IMR-90 (cell line): ENCODE results near the gene GPR152. TPM values are rescaled to one million over a fixed set of nuclear protein-coding genes. Genes with fewer than 3 reads are reported as not detected.

Experiments
- ATAC-seq: fragments of 200-7000 bp; cut with Tn5 transposase; 2 replicates; pipeline ENCODE4 v1.9.1; 2020; ENCODE audit warnings: low read depth, mild to moderate bottlenecking, moderate library complexity
- BruUV-seq: library from RNA; stranded (reverse); fragments of 400-500 nt; replicated peaks from 2 replicates; lab custom pipeline; 2021; lab: Mats Ljungman, UMichigan
- CTCF ChIA-PET: fragments of 300-600 bp; formaldehyde crosslinking; extraction: SDS; loops from one replicate; lab custom pipeline; 2021; ENCODE audit warnings: antibody characterized with exemption; lab: Yijun Ruan, JAX
- POLR2A ChIA-PET: fragments of 300-600 bp; sonication (Branson Sonifier 250); formaldehyde crosslinking; loops from one replicate; lab custom pipeline; 2022; ENCODE audit warnings: antibody characterized with exemption; ENCODE audit not compliant: unreplicated experiment; lab: Charles Lee
- DNase-seq: peaks from one replicate; pipeline ENCODE4 v3.0.0; 2013
- H2AFZ ChIP-seq: replicated peaks from 2 replicates; pipeline ENCODE3; 2013; ENCODE audit warnings: low read length, mild to moderate bottlenecking; ENCODE audit not compliant: poor library complexity
- H2AK5ac ChIP-seq: 2 replicates; pipeline ENCODE4 v1.6.1; 2013; ENCODE audit warnings: low read depth, low read length, inconsistent platforms
- H2AK9ac ChIP-seq: replicated peaks from 2 replicates; pipeline ENCODE3; 2013; ENCODE audit warnings: mild to moderate bottlenecking, low read depth, low read length, moderate library complexity; ENCODE audit not compliant: poor library complexity
- H2BK120ac ChIP-seq: 2 replicates; pipeline ENCODE4 v1.6.1; 2013; ENCODE audit warnings: low read depth, low read length, inconsistent platforms
- H2BK15ac ChIP-seq: 3 replicates; pipeline ENCODE4 v1.6.1; 2013; ENCODE audit warnings: low read depth, low read length, inconsistent platforms
- H2BK20ac ChIP-seq: 2 replicates; pipeline ENCODE4 v1.6.1; 2013; ENCODE audit warnings: low read depth, mild to moderate bottlenecking, inconsistent platforms, low read length, moderate library complexity
- H2BK5ac ChIP-seq: 2 replicates; pipeline ENCODE4 v1.6.1; 2013; ENCODE audit warnings: mild to moderate bottlenecking, low read depth, low read length, inconsistent platforms; ENCODE audit not compliant: poor library complexity, severe bottlenecking
- H3K14ac ChIP-seq: replicated peaks from 2 replicates; pipeline ENCODE4 v1.6.1; 2013; ENCODE audit warnings: low read depth, low read length, inconsistent platforms
- H3K18ac ChIP-seq: 2 replicates; pipeline ENCODE4 v1.6.1; 2013; ENCODE audit warnings: low read depth, low read length, control low read depth
- H3K23ac ChIP-seq: 2 replicates; pipeline ENCODE4 v1.6.1; 2013; ENCODE audit warnings: low read depth, low read length, inconsistent platforms
- H3K27ac ChIP-seq: 2 replicates; pipeline ENCODE4 v1.5.1; 2013; ENCODE audit warnings: mild to moderate bottlenecking, control low read depth, low read length; ENCODE audit not compliant: insufficient read depth
- H3K27me3 ChIP-seq: 2 replicates; pipeline ENCODE4 v1.6.1; 2013; ENCODE audit warnings: low read length; ENCODE audit not compliant: control insufficient read depth, insufficient read depth
- H3K36me3 ChIP-seq: 2 replicates; pipeline ENCODE4 v1.6.1; 2013; ENCODE audit warnings: low read length, mixed read lengths; ENCODE audit not compliant: control insufficient read depth, insufficient read depth
- H3K4ac ChIP-seq: 2 replicates; pipeline ENCODE4 v1.6.1; 2013; ENCODE audit warnings: low read depth, low read length, inconsistent platforms
- H3K4me1 ChIP-seq: 2 replicates; pipeline ENCODE4 v1.6.1; 2013; ENCODE audit warnings: low read length, mixed read lengths; ENCODE audit not compliant: control insufficient read depth, insufficient read depth
- H3K4me2 ChIP-seq: 2 replicates; pipeline ENCODE4 v1.6.1; 2013; ENCODE audit warnings: low read depth, mild to moderate bottlenecking, control low read depth, low read length, moderate library complexity
- H3K4me3 ChIP-seq: 2 replicates; pipeline ENCODE4 v1.5.1; 2013; ENCODE audit warnings: low read depth, mild to moderate bottlenecking, control low read depth, low read length, moderate library complexity; ENCODE audit not compliant: insufficient read depth
- H3K56ac ChIP-seq: 2 replicates; pipeline ENCODE4 v1.6.1; 2013; ENCODE audit warnings: low read length, inconsistent platforms; ENCODE audit not compliant: insufficient read depth; ENCODE audit errors: extremely low read depth
- H3K79me1 ChIP-seq, 2 experiments: 2 replicates each; pipeline ENCODE4 v1.6.1; 2013; ENCODE audit warnings: low read length in 2 of 2, inconsistent platforms in 1 of 2, low read depth in 1 of 2
- H3K9ac ChIP-seq: 2 replicates; pipeline ENCODE4 v1.6.1; 2013; ENCODE audit warnings: low read depth, low read length, control low read depth
- H3K9me1 ChIP-seq: 2 replicates; pipeline ENCODE4 v1.6.1; 2013; ENCODE audit warnings: low read length, inconsistent platforms; ENCODE audit not compliant: insufficient read depth
- H3K9me3 ChIP-seq: 2 replicates; pipeline ENCODE4 v1.6.1; 2013; ENCODE audit warnings: low read length; ENCODE audit not compliant: control insufficient read depth, insufficient read depth
- H4K20me1 ChIP-seq: 2 replicates; pipeline ENCODE4 v1.6.1; 2013; ENCODE audit warnings: low read length, inconsistent platforms; ENCODE audit not compliant: insufficient read depth
- H4K5ac ChIP-seq: 2 replicates; pipeline ENCODE4 v1.6.1; 2013; ENCODE audit warnings: mild to moderate bottlenecking, low read depth, low read length, control low read depth
- H4K8ac ChIP-seq, 2 experiments: 2 replicates each; pipeline ENCODE4 v1.6.1; 2013; ENCODE audit warnings: low read depth in 2 of 2, low read length in 2 of 2, control low read depth in 1 of 2, inconsistent platforms in 1 of 2
- H4K91ac ChIP-seq: 2 replicates; pipeline ENCODE4 v1.6.1; 2013; ENCODE audit warnings: low read depth, low read length, inconsistent platforms; ENCODE audit not compliant: insufficient read depth
- CHD1 ChIP-seq: IDR thresholded peaks from 2 replicates; pipeline ENCODE4 v1.6.1; 2012; ENCODE audit warnings: low read depth, low read length, improper control_type of control experiment
- NFE2L2 ChIP-seq: fragments of 150-350 bp; IDR thresholded peaks from 2 replicates; pipeline ENCODE4 v1.6.1; 2016; ENCODE audit warnings: low read depth, mild to moderate bottlenecking, low read length
- POLR2A ChIP-seq: IDR thresholded peaks from 2 replicates; pipeline ENCODE4 v1.6.1; 2012; ENCODE audit warnings: mild to moderate bottlenecking, low read depth, low read length
- SMC3 ChIP-seq: fragments of 150-350 bp; IDR thresholded peaks from 2 replicates; pipeline ENCODE4 v1.6.1; 2016; ENCODE audit warnings: low read depth, mild to moderate bottlenecking, antibody characterized with exemption, low read length, moderate library complexity
- USF2 ChIP-seq: fragments of 150-350 bp; IDR thresholded peaks from 2 replicates; pipeline ENCODE4 v1.6.1; 2017; ENCODE audit warnings: mild to moderate bottlenecking, antibody characterized with exemption, low read length, low read depth
- WGBS, 2 experiments: methylation state at CpG; one replicate each; pipeline versions ENCODE4 v1.1.5 to v1.1.7; 2013; ENCODE audit warnings: missing lambda C conversion rate in 2 of 2; ENCODE audit not compliant: insufficient read length in 1 of 2; ENCODE audit errors: extremely low coverage in 2 of 2; 5-methylcytosine and 5-hydroxymethylcytosine counted together
- dilution Hi-C: fragments of 300-500 bp; cut with HindIII; formaldehyde crosslinking; loops from one replicate; pipeline ENCODE4 v1.14.3; 2018; ENCODE audit warnings: low sequenced_read_pairs; ENCODE audit not compliant: unreplicated experiment
- in situ Hi-C: fragments of 300-500 bp; cut with MboI; formaldehyde crosslinking; loops from 3 replicates; pipeline ENCODE4 v1.14.3; 2019; ENCODE audit warnings: low sequenced_read_pairs, inconsistent platforms, mixed read lengths
- intact Hi-C: fragments of 100-400 bp; cut with micrococcal nuclease; formaldehyde crosslinking; loops from 2 replicates; pipeline ENCODE4 v1.10.0; 2022
- polyA plus RNA-seq, 3 experiments: library from polyadenylated mRNA; depleted of rRNA; stranded (reverse); fragments of >200 nt; gene quantifications; 2 replicates each; pipeline ENCODE4 v1.2.3, GENCODE V29; 2012; ENCODE audit warnings: low replicate concordance in 1 of 3
- total RNA-seq: library from RNA; depleted of rRNA; stranded (reverse); fragments of >200 nt; gene quantifications from 2 replicates; pipeline ENCODE4 v1.2.3, GENCODE V29; 2012

The GPR152 gene
- total and polyA plus RNA-seq, 2 of the 4 experiments (the other 2 are of a cell fraction) = not detected

GRCh38 chr11:67442504-67443404 lies 9.8 kb downstream of the GPR152 start:
- BruUV-seq = no TSS peak
- intact Hi-C loops = loop anchor here (1.0 kb wide), 2 partner anchors 26 to 64 kb away; no protein-coding TSS in a partner anchor
- POLR2A ChIA-PET = interaction anchor here (0.6 kb wide), 1 partner anchor 26 kb away, joined by 6 read pairs; no protein-coding TSS in a partner anchor
- 50% methylated on average over 8 of the region's 45 CpGs; no CpG with 5 or more reads in 1 of the 2 experiments for WGBS, 2 experiments
- Histone ChIP-seq H3K4ac (peak overlapping the region; percentile 83), H3K27ac (peak overlapping the region; percentile 89), H4K8ac (peak overlapping the region; percentile 55 to 93; a peak in 2 of 4 replicates), H3K18ac (no peak overlapping the region; the same call in 1 of the 2 replicates), H3K9ac (peak overlapping the region; percentile 97), H3K4me3 (peak overlapping the region; percentile 97), H2BK20ac (no peak overlapping the region), H4K91ac (peak overlapping the region; percentile 89), H3K56ac (peak overlapping the region; percentile 59), H4K5ac (peak overlapping the region; percentile 69), H2BK15ac (no peak overlapping the region; the same call in 2 of the 3 replicates), H2AFZ (peak overlapping the region; percentile 89), H3K27me3 (no peaks in the 10 kb centered on the region), H2AK5ac (peak overlapping the region; percentile 86), H3K4me2 (peak overlapping the region; percentile 90), H3K23ac (peak overlapping the region; percentile 91), H2BK120ac (0 out of 2 replicates have a peak overlapping the region, but pooled peaks have one; percentile 19), H3K36me3 (peaks cover 35% of the 10 kb centered on the region; the same call in 1 of the 2 replicates), H4K20me1 (peaks cover 8% of the 10 kb centered on the region), H2BK5ac (peak overlapping the region; percentile 65), H2AK9ac (peak overlapping the region; percentile 100), H3K14ac (peak overlapping the region; percentile 97), H3K4me1 (peaks cover 3% of the 10 kb centered on the region; the same call in 1 of the 2 replicates), H3K9me1 (peaks cover 8% of the 10 kb centered on the region; the same call in 1 of the 2 replicates), H3K79me1 (peaks cover 8 to 26% of the 10 kb centered on the region in 2 experiments), H3K9me3 (no peaks in the 10 kb centered on the region)
- CTCF ChIA-PET = no interaction called here
- dilution Hi-C loops = no loop called here
- TF ChIP-seq NFE2L2 (no peak), POLR2A (no peak), USF2 (no peak), CHD1 (no peak), SMC3 (no peak)
- peak; percentile 27 for ATAC-seq
- in situ Hi-C loops = no loop called here
- DNase-seq = no peak
